B cell (primary cell): ENCODE data around the gene BNIP5. TPM values are rescaled to one million over a fixed set of nuclear protein-coding genes. Genes with fewer than 3 reads are reported as not detected.

Source experiments
- ATAC-seq: fragments of 200-7000 bp; cut with Tn5 transposase; one replicate; pipeline ENCODE4 v1.10.0; 2021; ENCODE audit warnings: low read depth, mild to moderate bottlenecking, moderate number of reproducible peaks, moderate library complexity
- CTCF ChIA-PET: fragments of 350-600 bp; sonication (Branson Sonifier 250); formaldehyde crosslinking; loops from one replicate; lab custom pipeline; 2021; ENCODE audit warnings: antibody characterized with exemption, inconsistent platforms; lab: Charles Lee
- POLR2A ChIA-PET: fragments of 350-600 bp; sonication (Branson Sonifier 250); formaldehyde crosslinking; loops from one replicate; lab custom pipeline; 2021; ENCODE audit warnings: antibody characterized with exemption; lab: Charles Lee
- DNase-seq: peaks from one replicate; pipeline ENCODE4 v3.0.0; 2013
- H2AFZ ChIP-seq: 2 replicates; pipeline ENCODE4 v1.6.1; 2012; ENCODE audit warnings: mild to moderate bottlenecking, low read depth, low read length; ENCODE audit not compliant: insufficient read depth, poor library complexity, severe bottlenecking
- H3K27ac ChIP-seq, 2 donors: 1 replicate in 1 of 2; 2 replicates in 1 of 2; pipeline ENCODE4 v1.5.1; 2012 to 2013; ENCODE audit warnings: low read length in 2 of 2, mild to moderate bottlenecking in 2 of 2, moderate library complexity in 1 of 2
- H3K27me3 ChIP-seq, 4 experiments: fragments of 200-600 bp in 1 of 4; sonication (generic) in 1 of 4; replicated peaks in 1 of 4; 1 replicate in 2 of 4; 2 replicates in 2 of 4; pipeline versions ENCODE4 v1.6.1 to v1.7.0; 2013 to 2016; ENCODE audit warnings: low read length in 3 of 4, mild to moderate bottlenecking in 2 of 4, mixed read lengths in 1 of 4, moderate library complexity in 1 of 4; ENCODE audit not compliant: insufficient read depth in 4 of 4, control insufficient read depth in 3 of 4; ENCODE audit errors: control extremely low read depth in 1 of 4
- H3K36me3 ChIP-seq, 2 experiments: replicated peaks in 1 of 2; 1 replicate in 1 of 2; 2 replicates in 1 of 2; pipeline versions ENCODE4 v1.6.1 to v1.7.1; 2013; ENCODE audit warnings: low read length in 1 of 2; ENCODE audit not compliant: insufficient read depth in 2 of 2, control insufficient read depth in 1 of 2; ENCODE audit errors: control extremely low read depth in 1 of 2, extremely low read depth in 1 of 2
- H3K4me1 ChIP-seq, 2 donors: fragments of 200-600 bp in 1 of 2; sonication (generic) in 1 of 2; 1 replicate in 1 of 2; 2 replicates in 1 of 2; pipeline versions ENCODE4 v1.5.1 to v1.6.1; 2013 to 2017; ENCODE audit warnings: low read length in 2 of 2; ENCODE audit not compliant: control insufficient read depth in 2 of 2, insufficient read depth in 2 of 2
- H3K4me2 ChIP-seq: replicated peaks from 2 replicates; pipeline ENCODE3; 2012; ENCODE audit warnings: mild to moderate bottlenecking, low read depth, low read length; ENCODE audit not compliant: poor library complexity, severe bottlenecking
- H3K4me3 ChIP-seq, 5 experiments: fragments of 200-600 bp in 1 of 5; sonication (generic) in 1 of 5; 1 replicate in 3 of 5; 2 replicates in 2 of 5; pipeline versions ENCODE4 v1.5.1 to v1.7.0; 2011 to 2016; ENCODE audit warnings: low read length in 4 of 5, mild to moderate bottlenecking in 4 of 5, low read depth in 2 of 5, control low read depth in 1 of 5, moderate library complexity in 1 of 5; ENCODE audit not compliant: insufficient read depth in 1 of 5; ENCODE audit errors: control extremely low read depth in 1 of 5, extremely low read depth in 1 of 5
- H3K79me2 ChIP-seq: fragments of 200-600 bp; sonication (generic); one replicate; pipeline ENCODE4 v1.6.0; 2016; ENCODE audit warnings: low read length; ENCODE audit not compliant: control insufficient read depth, insufficient read depth
- H3K9ac ChIP-seq: fragments of 200-600 bp; sonication (generic); 2 replicates; pipeline ENCODE4 v1.6.1; 2017; ENCODE audit warnings: mild to moderate bottlenecking, low read length, moderate library complexity
- H3K9me3 ChIP-seq, 3 donors: one replicate each; pipeline versions ENCODE4 v1.6.1 to v1.7.1; 2013; ENCODE audit warnings: low read length in 2 of 3; ENCODE audit not compliant: control insufficient read depth in 2 of 3, insufficient read depth in 1 of 3; ENCODE audit errors: control extremely low read depth in 1 of 3
- H4K20me1 ChIP-seq: 2 replicates; pipeline ENCODE4 v1.6.0; 2012; ENCODE audit warnings: mild to moderate bottlenecking, low read length; ENCODE audit not compliant: insufficient read depth, control insufficient read depth, poor library complexity, severe bottlenecking
- H3K27ac Mint-ChIP-seq: one replicate; pipeline ENCODE4 v1.8.0; 2021; ENCODE audit warnings: mixed read lengths
- H3K27me3 Mint-ChIP-seq: one replicate; pipeline ENCODE4 v1.8.0; 2021; ENCODE audit warnings: mixed read lengths
- H3K4me1 Mint-ChIP-seq: one replicate; pipeline ENCODE4 v1.8.0; 2021; ENCODE audit warnings: mixed read lengths
- H3K4me3 Mint-ChIP-seq: one replicate; pipeline ENCODE4 v1.8.0; 2021; ENCODE audit warnings: mixed read lengths
- H3K9me3 Mint-ChIP-seq: one replicate; pipeline ENCODE4 v1.8.0; 2022; ENCODE audit warnings: mixed read lengths; ENCODE audit not compliant: insufficient read depth
- CTCF ChIP-seq: fragments of 200-600 bp; IDR thresholded peaks from one replicate; pipeline ENCODE4 v1.8.0; 2022; ENCODE audit warnings: antibody characterized with exemption, mild to moderate bottlenecking
- EZH2 ChIP-seq: IDR thresholded peaks from 2 replicates; pipeline ENCODE4 v1.6.1; 2012; ENCODE audit warnings: borderline replicate concordance, low read depth, mild to moderate bottlenecking, moderate library complexity, low read length; ENCODE audit not compliant: insufficient read depth, poor library complexity, severe bottlenecking
- WGBS: methylation state at CpG from one replicate; pipeline ENCODE4 v1.1.5; 2013; ENCODE audit warnings: missing lambda C conversion rate; ENCODE audit not compliant: insufficient coverage; 5-methylcytosine and 5-hydroxymethylcytosine counted together
- intact Hi-C: fragments of 100-400 bp; cut with micrococcal nuclease; formaldehyde crosslinking; loops from one replicate; pipeline ENCODE4 v1.10.0; 2022
- polyA plus RNA-seq: library from polyadenylated mRNA; depleted of rRNA; stranded (reverse); fragments of >200 nt; gene quantifications from 2 replicates; pipeline ENCODE4 v1.2.3, GENCODE V29; 2012
- total RNA-seq, 2 donors: library from RNA; stranded (reverse); fragments of 120-200 nt in 1 of 2; gene quantifications; 1 replicate in 1 of 2; 2 replicates in 1 of 2; pipeline versions ENCODE4 v1.2.3 to v1.2.4, GENCODE V29; 2013 to 2022

BNIP5 gene
- total and polyA plus RNA-seq, 2 donors (not counting 1 experiment from before 2014, with no cell fraction given) = 0.06 to 0.10 TPM

GRCh38 chr6:36333171-36333895 lies 3.4 kb downstream of the BNIP5 start:
- Histone ChIP-seq H3K9me3 (no peaks in the 10 kb centered on the region), H2AFZ (no peak overlapping the region), H3K27ac (no peak overlapping the region), H3K4me1 (peaks cover 10 to 16% of the 10 kb centered on the region in 2 donors), H3K9ac (no peak overlapping the region), H3K36me3 (no peaks in the 10 kb centered on the region), H3K4me2 (no peak overlapping the region), H3K79me2 (no peaks in the 10 kb centered on the region), H3K27me3 (peaks cover 0 to 12% (median 0%) of the 10 kb centered on the region in 4 experiments), H4K20me1 (no peaks in the 10 kb centered on the region), H3K4me3 (no peak overlapping the region)
- ChIA-PET CTCF (interaction anchor here (0.8 kb wide), 1 partner anchor 8 kb away, joined by 5 read pairs; no protein-coding TSS in a partner anchor), POLR2A (no interaction called here)
- peaks cover 36% of the 10 kb centered on the region for H3K27me3 Mint-ChIP-seq
- DNase-seq (no peak), ATAC-seq (no peak)
- intact Hi-C loops = no loop called here
- no peaks in the 10 kb centered on the region for H3K9me3 Mint-ChIP-seq
- peaks cover 15% of the 10 kb centered on the region for H3K4me1 Mint-ChIP-seq
- no peak overlapping the region for H3K4me3 Mint-ChIP-seq
- H3K27ac Mint-ChIP-seq = no peak overlapping the region
- TF ChIP-seq CTCF (no peak), EZH2 (no peak)
- WGBS = 63% methylated on average over 2 of the region's 8 CpGs

GRCh38 chr6:36331381-36331780 lies 5.3 kb downstream of the BNIP5 start:
- DNase-seq (no peak), ATAC-seq (no peak)

More at GRCh38 chr6:36331381-36331780, 5.3 kb downstream of the BNIP5 start:
- WGBS = 88% methylated on average over 4 of the region's 6 CpGs
- POLR2A ChIA-PET = no interaction called here
- Mint-ChIP-seq H3K27ac (no peak overlapping the region), H3K4me3 (no peak overlapping the region), H3K27me3 (peaks cover 36% of the 10 kb centered on the region), H3K4me1 (peaks cover 8% of the 10 kb centered on the region), H3K9me3 (no peaks in the 10 kb centered on the region)
- no peaks in the 10 kb centered on the region for H4K20me1 ChIP-seq
- peaks cover under 1 to 3% of the 10 kb centered on the region in 2 donors for H3K4me1 ChIP-seq
- H3K79me2 ChIP-seq = no peaks in the 10 kb centered on the region
- TF ChIP-seq EZH2 (no peak), CTCF (no peak)
- H3K9me3 ChIP-seq = no peaks in the 10 kb centered on the region
- peaks cover 0 to 12% (median 0%) of the 10 kb centered on the region in 4 experiments for H3K27me3 ChIP-seq
- H2AFZ ChIP-seq = no peak overlapping the region
- H3K9ac ChIP-seq = no peak overlapping the region
- H3K4me3 ChIP-seq = no peak overlapping the region
- no peak overlapping the region for H3K4me2 ChIP-seq
- no peak overlapping the region for H3K27ac ChIP-seq
- CTCF ChIA-PET = interaction anchor here (1.9 kb wide), 1 partner anchor 10 kb away, joined by 6 read pairs; no protein-coding TSS in a partner anchor
- H3K36me3 ChIP-seq = no peaks in the 10 kb centered on the region
- intact Hi-C loops = no loop called here
